GOT3 (cell line): ENCODE data around the gene PCNX1.
"Not testable (repeated sequence)": the region's sequence is repeated elsewhere in the genome, so short reads cannot be mapped to it uniquely, and the experiment has no call there.

Experiments
- DNase-seq: peaks from one replicate; lab custom pipeline; 2025; ENCODE audit warnings: mixed read lengths; lab: John Stamatoyannopoulos, UW

The PCNX1 gene

DNA sequence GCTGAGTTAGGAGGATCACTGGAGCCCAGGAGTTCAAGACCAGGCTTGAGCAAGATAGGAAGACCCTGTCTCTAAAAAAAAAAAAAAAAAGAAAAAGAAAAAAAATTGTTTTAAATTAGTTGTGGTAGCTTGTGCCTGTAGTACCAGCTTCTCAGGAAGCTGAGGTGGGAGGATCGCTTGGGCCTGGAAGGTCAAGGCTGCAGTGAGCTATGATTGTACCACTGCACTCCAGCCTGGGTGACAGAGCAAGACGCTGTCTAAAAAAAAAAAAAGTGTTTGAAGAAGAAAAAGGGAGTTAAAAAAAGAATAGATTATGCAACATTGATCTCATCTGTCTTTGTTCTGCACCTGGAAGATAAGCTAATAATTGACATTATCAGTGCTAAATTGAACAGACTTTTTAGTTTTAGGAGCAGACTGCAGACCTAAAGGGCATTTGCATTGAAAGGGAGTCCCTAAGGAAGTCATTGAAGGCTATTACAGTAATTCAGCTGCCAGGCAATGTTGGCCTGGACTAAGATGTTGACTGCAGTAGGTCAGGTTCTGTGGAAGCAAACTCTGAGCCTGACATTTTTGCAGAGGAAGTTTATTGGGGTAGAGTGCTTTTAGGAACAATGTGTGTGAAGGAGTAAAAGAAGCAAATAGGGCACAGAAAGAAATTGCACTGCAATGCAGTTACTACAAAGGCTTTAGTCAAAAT lies 215.8 kb downstream of the PCNX1 start:
- DNase-seq = no peak

- no peak for DNase-seq
Measured at GRCh38 chr14:71123579-71124135, 216.4 kb downstream of the PCNX1 start.

DNA sequence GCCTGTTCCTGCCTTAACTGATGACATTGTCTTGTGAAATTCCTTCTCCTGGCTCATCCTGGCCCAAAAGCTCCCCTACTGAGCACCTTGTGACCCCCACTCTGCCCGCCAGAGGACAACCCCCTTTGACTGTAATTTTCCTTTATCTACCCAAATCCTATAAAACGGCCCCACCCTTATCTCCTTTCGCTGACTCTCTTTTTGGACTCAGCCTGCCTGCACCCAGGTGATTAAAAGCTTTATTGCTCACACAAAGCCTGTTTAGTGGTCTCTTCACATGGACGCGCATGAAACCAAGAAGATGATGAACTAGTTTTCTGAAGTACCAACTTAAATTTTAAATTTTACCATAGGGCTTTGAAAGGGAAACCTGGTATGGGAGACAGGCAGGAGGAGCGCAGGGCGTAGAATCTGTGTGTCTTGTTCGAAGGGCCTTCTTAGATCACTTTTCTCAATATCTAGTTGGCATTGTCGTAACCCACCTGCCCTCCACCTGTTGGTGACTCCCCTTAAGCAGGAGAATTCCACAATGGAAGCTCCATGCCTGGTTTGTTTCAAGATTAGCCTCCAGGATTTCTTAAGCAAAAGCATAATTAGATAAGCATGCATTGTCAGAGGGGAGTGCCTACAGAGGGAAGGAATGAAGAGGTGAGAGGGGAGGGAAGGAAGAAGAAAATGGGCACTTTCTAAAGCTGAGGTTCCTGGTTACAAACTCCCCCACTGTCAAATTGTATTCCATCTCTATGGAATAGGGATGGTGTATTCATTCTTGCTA lies 222.6 kb downstream of the PCNX1 start:
- not testable (repeated sequence) for DNase-seq

GRCh38 chr14:71130491-71131179 lies 223.4 kb downstream of the PCNX1 start:
- no peak for DNase-seq

GRCh38 chr14:71133296-71133695 lies 226.0 kb downstream of the PCNX1 start:
- no peak for DNase-seq

- DNase-seq = no peak
Measured at GRCh38 chr14:71135496-71135895, 228.2 kb downstream of the PCNX1 start.

DNA sequence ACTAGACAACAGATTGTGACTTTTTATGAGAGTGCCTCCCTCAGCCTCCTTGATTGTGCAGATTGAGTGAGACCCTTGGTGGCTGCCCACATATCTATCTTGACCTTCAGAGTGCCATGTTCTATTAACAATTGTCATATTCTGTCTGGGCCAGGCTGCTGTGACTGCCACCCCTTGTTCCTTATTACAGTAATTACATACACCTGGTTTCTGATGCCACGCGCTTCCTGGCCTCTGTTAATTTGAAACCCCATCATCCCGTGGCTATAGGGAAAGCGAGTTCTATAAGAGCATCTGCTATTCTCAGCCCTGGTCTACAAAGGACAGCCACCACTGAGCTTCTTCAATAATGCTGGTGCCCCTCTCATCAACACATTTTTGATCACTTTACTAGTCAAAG lies 228.7 kb downstream of the PCNX1 start:
- no peak for DNase-seq

DNA sequence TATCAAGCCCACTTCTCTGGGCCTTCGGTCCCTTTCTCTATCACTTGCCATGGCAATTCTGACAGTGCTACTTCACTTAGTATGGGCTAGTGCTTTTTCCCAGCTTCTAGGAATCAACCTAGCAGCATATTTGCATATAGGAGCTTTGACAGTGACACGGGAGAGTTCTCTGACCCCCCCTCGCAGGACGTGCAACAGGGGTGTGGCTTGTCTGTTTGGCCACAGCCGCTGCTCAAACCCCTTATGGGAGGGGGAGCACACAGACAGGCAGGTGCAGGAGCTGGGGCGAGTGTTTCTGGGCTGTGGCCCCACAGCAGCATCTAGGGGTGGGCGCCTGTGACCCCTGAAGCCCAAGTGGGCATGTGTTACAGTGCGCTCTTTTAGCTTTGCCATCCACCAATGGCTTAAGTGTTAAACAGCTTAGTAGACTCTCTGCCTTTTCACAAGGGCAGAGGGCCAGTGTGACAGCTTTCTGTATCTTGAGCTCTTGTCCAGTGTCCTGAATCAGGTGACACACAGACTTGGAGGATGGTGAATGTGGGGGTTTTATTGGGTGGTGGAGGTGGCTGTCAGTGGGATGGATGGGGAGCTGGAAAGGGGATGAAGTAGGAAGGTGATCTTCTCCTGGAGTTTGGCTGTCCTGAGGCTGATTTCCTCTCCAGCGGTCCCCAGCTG lies 229.3 kb downstream of the PCNX1 start:
- no peak for DNase-seq

DNA sequence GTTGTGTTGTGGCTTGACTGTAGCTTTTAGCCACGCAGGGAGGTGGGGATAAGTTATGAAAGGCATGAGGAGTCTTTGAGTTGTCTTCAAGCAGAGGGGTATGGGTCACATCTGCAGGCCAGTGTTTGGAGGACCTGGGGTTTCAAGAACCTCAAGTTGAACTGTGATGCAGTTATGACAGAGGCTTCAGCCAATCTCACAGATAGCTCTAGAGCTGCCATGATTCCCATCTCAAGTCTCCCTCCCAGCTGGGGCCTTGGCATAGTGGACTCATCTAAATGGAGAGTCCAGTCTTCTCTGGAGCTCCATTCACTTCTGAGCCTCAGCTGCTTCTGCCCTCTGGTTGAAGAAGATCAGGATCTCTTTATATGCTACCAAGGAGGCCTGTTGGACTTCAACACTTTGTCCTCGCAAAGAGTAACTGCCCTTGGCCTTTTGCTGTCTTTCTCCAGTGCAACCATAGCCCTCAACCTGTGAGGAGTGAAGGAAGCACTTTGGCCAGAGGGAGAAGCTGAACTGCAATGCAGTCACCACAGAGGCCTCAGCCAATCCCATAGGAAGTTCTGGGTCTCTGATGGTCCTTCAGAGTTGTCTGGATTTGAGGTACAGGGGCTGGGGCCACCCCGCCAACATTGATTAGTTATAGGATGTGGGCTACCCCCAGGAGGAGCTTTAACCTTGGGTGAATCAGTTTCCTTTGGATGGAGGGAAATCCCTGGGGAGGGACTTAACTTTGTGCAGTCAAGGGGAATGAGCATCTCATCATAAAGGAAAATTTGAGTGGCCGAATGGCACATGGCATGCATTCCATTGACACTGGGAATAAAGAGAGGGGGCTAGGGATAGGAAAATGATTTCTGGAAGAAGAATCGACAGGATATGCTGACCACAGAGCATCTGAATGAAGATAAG lies 230.5 kb downstream of the PCNX1 start:
- no peak for DNase-seq

DNA sequence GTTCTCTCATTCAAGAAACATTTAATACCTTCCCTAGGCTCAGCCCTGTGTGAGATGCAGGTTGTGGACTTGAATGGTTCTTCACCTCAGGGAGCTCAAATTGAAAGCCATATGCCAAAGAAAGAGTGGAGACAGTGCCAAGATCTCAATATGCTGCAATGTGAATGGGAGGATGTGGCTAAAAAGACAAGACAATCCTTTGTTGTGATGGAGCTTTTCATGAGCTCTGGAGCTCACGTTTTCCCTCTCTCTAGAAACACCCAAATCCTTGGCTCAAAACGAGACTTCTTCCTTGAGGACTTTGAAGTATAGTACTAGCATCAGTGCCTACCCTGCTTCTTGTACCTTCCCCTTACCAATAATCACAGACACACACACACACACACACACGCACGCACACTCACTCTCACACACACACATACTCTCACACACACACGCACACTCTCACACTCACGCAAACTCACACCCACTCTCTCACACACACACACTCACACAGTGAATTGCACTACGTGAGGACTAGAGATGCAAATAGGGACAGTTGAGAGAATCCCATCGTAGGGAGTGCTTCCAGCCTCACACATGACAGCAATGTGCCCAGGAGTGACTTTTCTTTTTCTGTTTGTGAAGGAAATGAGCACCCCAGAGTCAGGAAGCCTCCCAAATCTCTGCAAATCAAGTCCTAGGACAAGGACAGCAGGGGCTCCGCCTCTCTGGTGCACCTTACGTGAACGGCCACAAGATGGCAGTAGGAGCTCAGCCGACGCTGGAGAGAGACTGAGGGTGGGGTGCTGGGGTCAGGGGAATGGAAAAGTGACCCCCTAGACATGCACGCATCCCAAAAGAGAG lies 231.4 kb downstream of the PCNX1 start:
- no peak for DNase-seq

- DNase-seq = no peak
Measured at GRCh38 chr14:71139294-71139946, 232.2 kb downstream of the PCNX1 start.

GRCh38 chr14:71140157-71140556 lies 232.9 kb downstream of the PCNX1 start:
- no peak for DNase-seq

DNA sequence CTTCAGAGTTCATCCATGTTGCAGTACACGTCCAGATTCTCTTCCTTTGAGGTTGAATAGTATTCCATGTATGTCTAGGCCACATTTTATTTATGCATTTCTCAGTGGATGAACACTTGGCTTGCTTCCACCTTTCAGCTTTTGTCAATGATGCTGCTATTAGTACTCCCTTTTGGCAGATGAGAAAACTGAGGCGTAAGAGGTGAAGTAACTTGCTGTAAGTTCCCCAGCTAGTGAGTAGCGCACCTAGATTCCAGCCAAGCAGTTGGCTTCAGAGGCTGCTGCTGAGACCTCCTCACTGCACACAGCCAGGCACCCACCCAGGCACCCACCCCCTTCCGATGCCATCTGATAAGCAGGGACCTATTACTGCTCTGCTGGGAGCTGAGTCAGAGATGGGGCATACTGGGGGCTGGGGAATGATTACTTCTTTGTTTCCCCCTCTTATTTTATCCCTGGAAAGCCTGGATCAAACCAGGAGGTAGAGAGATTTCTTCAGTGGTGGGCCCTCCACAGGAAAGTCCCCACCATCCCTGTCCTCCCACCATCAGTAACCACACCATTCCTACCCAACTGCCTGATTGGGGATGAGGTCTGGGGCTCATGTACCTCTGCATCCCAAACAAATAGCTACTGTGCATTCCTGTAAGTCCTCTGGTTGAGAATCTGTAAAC lies 234.6 kb downstream of the PCNX1 start:
- no peak for DNase-seq

- DNase-seq = no peak
Measured at GRCh38 chr14:71142375-71143038, 235.2 kb downstream of the PCNX1 start.

- no peak for DNase-seq
Measured at GRCh38 chr14:71143381-71144290, 236.4 kb downstream of the PCNX1 start.

DNA sequence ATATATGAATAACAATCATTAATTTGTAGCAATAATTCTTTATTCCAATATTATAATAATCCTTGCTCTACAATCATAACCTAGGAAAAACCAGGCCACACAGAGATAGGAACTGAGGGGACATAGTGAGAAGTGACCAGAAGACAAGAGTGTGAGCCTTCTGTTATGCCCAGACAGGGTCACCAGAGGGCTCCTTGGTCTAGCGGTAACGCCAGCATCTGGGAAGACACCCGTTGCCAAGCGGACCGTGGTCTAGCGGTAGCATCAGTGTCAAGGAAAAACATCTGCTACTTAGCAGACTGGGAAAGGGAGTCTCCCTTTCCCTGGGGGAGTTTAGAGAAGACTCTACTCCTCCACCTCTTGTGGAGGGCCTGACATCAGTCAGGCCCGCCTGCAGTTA lies 240.1 kb downstream of the PCNX1 start:
- not testable (repeated sequence) for DNase-seq

- no peak for DNase-seq
Measured at GRCh38 chr14:71148627-71149026, 241.4 kb downstream of the PCNX1 start.
